HuH-7.5 (cell line): ENCODE measurements around the gene TMEM45A.
"Not testable (repeated sequence)": the region's sequence is repeated elsewhere in the genome, so short reads cannot be mapped to it uniquely, and the experiment has no call there.

Experiments used
- DNase-seq: peaks from one replicate; pipeline ENCODE4 v3.0.0; 2011; ENCODE audit warnings: low spot score

TMEM45A gene

GRCh38 chr3:100486808-100487207, 5.6 kb upstream of the TMEM45A start:
- DNase-seq = no peak

GRCh38 chr3:100489118-100489517, 3.3 kb upstream of the TMEM45A start:
- DNase-seq = no peak

GRCh38 chr3:100496711-100497261, 4.4 kb downstream of the TMEM45A start:
- DNase-seq = no peak

DNA sequence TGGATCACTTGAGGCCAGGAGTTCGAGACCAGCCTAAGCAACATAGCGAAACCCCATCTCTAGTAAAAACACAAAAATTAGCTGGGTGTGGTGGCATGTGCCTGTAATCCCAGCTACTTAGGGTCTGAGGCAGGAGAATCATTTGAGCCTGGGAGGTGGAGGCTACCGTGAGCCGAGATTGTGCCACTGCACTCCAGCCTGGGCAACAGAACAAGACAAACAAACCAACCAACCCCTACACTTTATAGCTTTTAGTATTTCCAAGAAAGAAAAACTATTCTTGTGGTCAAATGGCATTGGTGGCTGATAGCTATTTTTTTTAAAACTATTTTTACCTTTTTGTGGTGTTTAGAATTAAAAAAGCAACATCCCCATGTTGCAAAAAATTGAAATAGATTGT, 7.2 kb downstream of the TMEM45A start:
- no peak for DNase-seq

DNA sequence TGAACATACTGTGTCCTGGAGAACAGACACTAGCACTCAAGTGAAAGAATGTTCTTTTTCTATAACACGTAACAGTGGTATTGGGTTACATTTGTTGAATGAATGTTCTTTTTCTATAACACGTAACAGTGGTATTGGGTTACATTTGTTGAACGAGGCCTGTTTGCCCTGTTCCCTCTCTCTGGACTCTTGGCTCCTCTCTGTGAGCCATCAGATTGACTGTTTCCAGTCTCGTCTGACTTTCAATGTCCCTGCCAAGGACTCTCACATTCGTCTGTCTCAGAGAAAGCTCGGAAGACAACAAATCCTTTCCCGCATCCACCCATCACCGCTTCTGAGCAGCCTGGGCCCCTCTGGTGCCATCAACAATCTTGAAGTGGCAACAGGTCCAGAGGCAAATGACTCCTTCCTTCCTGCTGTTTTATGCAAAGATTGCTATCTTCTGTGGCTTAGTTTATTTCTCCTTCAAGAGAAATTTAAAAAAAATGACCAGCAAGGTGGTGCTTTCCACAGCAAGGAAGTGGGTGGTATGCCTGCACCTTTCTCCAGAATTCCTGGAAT, 8.0 kb downstream of the TMEM45A start:
- no peak for DNase-seq

DNA sequence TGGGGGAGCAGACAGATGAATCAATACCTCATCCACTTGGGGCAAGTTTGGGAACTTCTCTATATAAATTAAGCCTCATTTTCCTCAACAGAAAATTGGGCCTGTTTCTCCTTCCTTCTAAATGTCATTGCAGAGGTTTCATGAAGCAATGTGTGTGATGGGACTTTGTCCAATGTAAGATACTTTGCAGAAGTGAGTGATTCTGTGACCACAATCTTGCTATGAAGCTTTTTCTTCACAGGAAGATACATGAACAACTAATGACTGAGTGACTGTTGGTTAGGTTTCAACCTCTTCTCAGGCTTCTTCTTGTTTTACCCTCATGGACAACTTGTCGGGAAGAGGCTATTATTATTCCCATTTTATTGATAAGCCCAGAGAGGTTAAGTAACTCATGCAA, 11.0 kb downstream of the TMEM45A start:
- no peak for DNase-seq

DNA sequence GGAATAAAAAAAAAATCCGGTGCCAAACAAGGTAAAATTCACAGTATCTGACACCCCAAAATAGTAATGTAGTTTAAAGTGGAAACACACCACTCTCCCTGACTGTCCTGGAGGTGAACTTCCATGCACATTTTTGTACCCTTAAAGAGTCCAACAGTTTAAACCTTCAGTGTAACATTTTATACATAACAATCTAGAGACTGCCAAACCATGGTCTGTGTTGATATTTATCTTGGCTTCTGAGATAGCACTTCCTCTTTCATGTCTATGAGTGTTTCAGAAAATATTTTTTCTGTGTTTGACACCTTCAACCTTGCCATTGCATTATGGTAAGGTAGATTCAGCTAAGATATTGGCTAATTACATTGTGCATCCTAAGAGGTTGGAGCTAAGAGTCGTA, 13.9 kb downstream of the TMEM45A start:
- DNase-seq = no peak

- DNase-seq = not testable (repeated sequence)
These were observed 17.4 kb downstream of the TMEM45A start for GRCh38 chr3:100509818-100510217.

DNA sequence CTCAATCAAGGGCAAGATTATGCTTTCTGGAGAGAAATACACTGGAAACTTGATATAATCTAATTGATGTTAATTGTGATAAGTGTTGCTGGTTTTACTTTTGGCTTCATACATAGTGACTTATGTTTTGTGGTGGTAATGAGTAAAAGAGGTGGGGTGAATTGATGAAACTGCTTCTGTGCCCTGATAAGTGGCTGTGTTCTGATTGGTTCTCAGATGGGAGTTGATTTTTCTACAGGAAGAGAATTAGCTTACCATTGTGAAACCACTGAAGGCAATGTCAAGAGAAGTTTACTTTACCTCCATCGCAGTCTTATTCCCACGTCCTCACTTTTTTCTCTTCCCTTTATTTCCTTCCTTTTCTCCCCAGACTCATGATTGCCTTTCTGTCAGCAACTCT, 23.8 kb downstream of the TMEM45A start:
- no peak for DNase-seq

DNA sequence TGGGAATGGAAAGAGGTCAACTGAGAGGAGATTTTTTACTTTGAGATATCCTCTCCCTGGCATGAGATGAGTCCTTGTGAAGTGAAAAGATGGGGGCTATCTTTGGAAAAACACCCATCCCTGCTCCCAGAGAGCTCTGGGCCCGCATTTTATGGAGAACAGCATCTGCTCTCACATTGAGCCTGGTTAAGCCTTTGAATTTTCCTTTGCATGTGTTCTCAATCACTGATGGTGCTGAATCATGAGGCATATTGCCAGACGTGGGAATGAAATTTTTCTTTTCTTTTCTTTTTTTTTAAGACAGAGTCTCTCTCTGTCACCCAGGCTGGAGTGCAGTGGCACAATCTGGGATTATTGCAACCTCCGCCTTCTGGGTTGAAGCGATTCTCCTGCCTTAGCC, 24.4 kb downstream of the TMEM45A start:
- no peak for DNase-seq

- DNase-seq = no peak
These were observed 24.9 kb downstream of the TMEM45A start for GRCh38 chr3:100517276-100517675.

DNA sequence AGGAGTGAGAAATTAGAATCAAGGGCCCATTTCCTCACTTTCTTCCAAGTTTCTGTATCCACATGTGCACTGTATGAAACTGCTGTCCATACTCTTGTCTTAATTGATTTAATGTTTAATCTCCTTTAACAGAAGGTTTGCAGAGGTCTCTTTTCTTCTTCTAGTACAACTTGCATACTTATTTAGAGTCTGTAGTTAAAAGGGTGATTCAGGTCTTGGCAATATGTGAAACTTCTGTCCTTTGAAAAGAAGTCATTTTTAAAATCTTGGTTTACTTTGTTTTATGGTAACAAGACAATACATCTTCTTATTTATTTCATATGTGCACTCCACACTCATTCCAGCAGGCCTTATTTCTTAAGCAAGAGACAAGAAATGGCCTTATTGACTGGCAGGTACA, 25.8 kb downstream of the TMEM45A start:
- DNase-seq = no peak

GRCh38 chr3:100518983-100519382, 26.6 kb downstream of the TMEM45A start:
- DNase-seq = no peak

- DNase-seq = no peak
These were observed 29.0 kb downstream of the TMEM45A start for GRCh38 chr3:100521439-100521845.

DNA sequence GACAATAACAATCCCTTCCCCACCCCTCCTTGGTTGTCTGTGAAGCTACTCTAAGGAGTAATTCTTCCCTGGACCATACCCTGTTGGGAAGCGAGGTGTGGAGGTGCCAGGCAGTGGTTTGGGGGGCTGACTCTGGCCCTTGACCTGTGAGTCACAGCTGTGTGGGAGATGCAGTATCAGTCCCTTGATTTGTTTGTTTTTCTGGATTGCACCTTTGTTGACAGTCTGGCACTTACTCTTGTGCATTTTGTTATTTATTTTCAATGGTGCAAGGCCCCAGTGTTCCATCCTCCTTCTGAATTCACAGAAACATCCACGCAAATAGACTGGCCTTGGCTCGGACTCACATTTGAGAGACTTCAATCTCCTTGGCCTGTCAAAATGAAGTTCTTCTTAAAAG, 29.7 kb downstream of the TMEM45A start:
- no peak for DNase-seq

DNA sequence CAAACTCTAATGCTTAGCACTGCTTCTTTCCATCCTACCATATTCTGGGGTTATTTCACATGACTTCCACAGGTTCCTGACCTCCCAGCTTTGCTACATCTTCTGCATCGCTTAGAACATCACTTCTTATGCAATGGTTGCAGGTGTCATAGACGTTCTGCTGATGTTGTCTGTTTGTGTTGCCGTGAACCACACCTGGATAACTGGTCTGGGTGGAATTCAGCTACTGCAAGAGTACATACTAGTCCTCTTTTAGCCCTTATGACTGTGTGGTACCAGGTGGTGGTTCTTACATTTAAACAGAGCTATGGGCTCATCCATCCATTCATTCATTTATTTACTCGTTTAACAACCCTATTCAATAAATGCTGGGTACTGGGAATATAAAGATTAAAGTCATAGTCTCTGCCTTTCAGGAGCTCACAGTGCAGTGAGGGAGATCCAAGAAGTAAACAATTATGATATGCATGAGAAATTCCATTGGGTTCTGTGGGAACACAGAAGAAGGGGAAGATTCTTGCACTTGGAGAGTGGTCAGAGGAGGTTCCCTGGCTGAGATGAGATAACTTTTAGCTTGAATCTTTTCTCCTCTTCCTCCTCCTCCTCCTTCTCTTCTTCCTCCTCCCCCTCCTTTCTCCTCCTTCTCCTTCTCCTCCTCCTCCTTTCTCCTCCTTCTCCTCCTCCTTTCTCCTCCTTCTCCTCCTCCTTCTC, 30.8 kb downstream of the TMEM45A start:
- DNase-seq = no peak

DNA sequence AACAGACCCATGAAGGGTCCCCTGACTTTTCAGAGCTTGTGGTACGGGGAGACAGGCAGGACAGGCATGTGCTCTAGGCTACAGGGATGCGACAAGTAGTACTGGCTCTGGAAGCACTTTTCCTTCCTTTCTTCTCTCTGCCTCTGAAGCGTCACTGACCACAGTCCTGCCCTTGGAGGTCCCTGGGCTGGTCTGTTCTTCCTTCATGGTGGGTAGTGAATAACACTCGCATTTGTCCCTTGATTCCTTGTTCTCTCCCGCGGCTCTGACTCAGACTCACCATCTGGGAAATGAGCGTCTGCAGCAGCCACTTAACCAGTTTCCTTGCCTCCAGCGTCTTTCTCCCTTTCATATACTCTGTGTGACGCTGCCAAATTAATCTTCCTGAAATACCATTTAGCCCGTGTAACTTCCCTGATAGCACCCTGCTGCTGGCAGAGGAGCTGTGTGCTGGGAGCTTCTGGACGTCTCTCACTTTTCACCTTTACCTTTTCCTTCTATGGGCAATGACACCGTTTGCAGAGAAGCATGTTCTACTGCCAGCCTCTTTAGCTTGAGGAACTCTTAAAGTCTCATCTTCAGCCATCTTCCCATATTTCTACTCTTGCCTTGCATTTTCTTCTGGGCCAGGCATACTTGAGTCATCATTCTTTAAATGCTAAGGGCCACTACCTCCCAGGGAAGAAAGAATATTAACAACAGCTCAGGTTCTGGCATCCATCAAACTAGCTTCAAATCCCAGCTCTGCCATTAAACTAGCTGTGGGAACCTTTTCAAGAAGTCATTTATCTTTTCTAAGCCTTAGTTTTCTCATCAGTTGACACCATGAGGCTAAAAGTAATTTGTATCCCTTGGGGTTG, 33.6 kb downstream of the TMEM45A start:
- DNase-seq = no peak

DNA sequence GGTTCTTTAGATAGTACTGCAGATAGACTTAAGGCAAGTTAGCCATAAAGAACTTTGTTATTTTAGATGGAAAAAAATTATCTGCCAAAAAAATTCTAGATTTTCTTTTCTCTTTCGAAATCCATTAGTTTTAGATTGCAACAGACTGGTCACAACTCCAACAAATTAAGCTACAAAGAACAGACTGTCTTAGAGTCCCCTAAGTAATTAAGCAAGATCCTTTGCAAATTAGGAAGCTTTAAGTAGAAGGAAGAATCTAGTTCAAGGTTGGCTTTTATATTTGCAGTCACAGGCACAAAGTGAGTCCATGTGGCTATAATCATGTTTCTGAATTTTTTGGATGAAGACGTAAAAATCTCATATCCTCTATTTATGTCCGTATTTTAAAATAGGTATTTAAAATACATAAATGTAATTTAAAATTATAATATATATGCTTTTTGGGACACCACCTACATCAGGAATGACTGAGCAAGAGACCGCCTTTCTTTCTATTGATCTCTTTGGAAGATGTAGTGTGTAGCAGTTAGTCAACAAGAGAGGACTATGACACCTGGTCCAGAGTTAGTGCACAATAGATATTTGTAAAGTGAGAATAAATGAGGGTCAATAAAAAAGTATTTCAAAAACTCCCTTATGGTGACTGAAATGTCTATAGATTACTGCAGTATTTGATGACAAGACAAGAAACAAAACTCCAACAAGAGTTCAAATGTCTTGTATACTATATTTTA, 34.4 kb downstream of the TMEM45A start:
- no peak for DNase-seq

- DNase-seq = no peak
These were observed 34.9 kb downstream of the TMEM45A start for GRCh38 chr3:100527347-100527735.

DNA sequence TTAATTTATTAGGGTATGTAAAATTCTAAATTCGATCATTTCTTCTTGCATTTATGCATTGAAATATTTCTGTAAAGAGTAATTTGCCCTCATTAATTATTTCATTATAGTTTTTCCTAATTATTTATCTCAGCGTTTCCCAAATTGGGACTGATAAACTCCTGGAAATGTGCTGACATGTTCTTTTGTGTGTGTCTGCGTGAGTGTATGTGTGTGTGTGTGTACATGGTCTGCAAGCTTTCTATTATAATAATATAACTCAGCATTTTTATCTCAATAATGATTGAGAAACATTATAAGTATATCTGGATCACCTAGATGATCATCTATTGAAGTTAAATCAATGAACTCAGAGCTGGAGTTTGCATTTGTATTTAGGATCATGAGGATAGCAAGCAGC, 38.7 kb downstream of the TMEM45A start:
- no peak for DNase-seq

- DNase-seq = no peak
These were observed 40.0 kb downstream of the TMEM45A start for GRCh38 chr3:100532411-100532810.

- no peak for DNase-seq
These were observed 40.8 kb downstream of the TMEM45A start for GRCh38 chr3:100533176-100533575.
